NCI-H1048 (cell line): ENCODE measurements around the gene HTRA2.

Experiments used
- DNase-seq: peaks from one replicate; lab custom pipeline; 2025; lab: John Stamatoyannopoulos, UW

HTRA2 gene

GRCh38 chr2:74562126-74562775, 32.5 kb downstream of the HTRA2 start:
- no peak for DNase-seq

GRCh38 chr2:74564222-74564621, 34.5 kb downstream of the HTRA2 start:
- DNase-seq, result no peak

GRCh38 chr2:74566076-74566753, 36.5 kb downstream of the HTRA2 start:
- no peak for DNase-seq

- no peak for DNase-seq
Observed at GRCh38 chr2:74566754-74567085, 37.0 kb downstream of the HTRA2 start.

DNA sequence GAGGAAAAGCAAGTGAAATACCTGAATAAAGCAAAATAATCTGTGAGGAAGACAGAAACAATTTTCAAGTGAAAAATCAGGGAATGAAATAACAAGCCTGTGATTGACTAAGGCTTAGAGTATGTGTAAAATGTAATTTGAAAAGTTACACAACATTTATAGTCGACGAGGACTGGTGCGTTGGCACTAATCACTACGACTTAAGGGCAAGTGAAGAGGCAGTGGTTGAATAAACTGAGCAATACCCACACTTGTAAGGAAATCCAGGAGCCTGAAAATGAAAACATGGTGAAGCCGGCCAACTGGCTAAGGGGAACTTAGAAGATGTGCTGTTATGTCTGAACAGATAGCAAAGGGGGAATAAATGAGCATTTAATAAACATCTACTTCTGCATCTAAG, 38.1 kb downstream of the HTRA2 start:
- no peak for DNase-seq

- DNase-seq, result no peak
Observed at GRCh38 chr2:74569686-74570085, 40.0 kb downstream of the HTRA2 start.

DNA sequence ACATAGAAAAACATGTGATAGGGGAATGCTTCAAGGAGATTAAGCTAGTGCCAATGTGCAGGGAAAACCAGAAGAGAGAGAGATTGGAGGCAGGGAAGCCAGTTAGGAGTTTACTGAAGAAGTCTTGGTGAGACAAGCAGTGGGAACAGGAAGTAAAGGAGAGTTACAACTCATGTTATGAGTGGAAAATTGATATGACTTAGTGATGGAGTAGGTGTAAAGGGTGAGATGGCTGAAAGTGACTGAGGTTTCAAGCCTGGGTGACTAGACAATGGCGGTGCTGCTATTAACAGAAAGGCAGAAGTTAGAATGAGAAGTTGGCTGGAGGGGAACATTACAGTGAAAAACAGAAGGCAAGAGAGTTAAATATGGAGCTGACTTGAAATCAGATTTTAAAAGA, 41.3 kb downstream of the HTRA2 start:
- DNase-seq, result no peak

GRCh38 chr2:74572178-74572925, 42.6 kb downstream of the HTRA2 start:
- no peak for DNase-seq

DNA sequence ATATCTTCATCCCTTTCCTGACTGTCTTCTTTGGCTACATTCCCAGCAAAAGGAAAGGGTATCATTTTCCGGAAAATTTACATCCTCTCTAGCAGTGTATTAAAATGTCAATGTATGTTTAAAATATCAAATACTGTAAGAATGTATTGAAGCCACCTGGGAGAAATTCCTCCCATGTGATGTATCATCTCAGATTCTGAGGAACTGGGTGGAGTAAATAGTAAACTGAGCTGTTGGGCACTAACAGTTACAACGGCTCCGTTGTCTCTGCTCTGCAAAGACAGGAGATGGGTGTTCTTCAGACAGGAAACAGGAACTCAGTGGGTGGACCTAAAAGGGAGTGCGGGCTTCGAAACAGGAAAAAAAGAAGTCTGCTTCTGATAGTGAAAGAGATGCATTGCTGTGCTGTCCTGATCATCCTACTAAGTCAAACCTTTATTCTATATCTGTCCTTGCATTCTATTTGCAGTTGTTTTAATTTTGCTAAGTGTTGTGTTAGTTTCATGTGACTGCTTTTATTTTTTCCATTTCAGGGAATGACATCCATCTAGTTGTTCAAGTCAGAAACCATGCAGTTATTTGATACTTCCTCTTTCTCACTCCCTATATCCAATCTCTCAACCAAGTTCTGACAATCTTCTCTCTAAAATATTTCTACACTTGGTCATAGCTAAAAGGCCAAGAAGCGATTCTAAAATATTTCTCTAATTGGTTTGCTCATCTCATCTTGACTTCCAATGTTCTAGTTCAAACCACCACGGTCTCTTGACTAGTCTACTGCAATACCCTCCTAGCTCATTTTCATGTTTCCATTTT, 44.2 kb downstream of the HTRA2 start:
- DNase-seq, result no peak

DNA sequence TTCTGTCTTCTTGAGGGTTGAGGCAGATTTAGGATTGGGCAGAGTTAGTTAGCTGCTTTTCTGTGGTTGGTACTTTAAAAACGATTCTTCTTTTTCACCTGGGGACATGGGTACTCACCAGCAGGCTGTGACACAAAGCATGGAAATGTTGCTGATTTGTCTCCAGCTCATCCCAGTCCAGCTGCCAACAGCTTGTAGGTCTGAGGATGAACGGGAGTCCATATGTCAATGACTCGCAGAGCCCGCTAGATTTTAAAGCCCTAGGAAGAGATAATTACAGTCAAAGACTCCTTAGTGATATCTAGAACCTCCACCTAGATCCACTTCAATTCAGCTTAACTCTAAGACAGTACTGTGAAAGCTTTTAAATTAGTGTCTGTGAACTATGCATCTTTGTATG, 45.6 kb downstream of the HTRA2 start:
- DNase-seq, result no peak

DNA sequence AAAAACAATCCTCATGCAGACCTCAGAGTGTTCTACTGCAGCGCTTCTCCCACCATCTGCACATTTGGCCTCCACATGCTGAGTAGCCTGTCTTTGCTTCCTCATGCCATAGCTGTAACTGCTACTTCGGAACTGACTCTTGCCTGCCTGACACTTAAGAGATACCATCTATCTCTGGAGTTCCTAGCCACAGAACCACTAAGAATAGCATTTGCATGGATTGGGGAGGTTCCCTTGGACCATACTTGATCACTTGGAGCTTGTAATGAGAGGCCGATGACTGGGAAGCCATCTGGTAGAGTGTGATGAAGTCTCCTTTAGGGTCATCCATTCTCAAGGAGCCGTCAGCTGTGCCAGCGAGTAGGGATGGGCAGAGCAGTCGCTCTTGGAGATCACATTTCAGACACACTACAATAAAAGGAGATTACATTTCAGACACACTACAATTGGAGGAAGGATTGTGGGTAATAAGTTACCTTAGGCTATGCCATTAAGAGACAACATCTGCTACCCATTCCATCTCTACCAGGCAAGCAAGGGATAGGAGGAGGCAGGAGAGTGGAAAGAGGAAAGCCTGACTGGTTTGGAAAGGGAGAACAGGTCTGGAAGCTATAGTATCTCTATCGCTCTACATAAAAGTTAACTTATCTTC, 46.6 kb downstream of the HTRA2 start:
- DNase-seq, result no peak

GRCh38 chr2:74576863-74577229, 47.1 kb downstream of the HTRA2 start:
- no peak for DNase-seq

DNA sequence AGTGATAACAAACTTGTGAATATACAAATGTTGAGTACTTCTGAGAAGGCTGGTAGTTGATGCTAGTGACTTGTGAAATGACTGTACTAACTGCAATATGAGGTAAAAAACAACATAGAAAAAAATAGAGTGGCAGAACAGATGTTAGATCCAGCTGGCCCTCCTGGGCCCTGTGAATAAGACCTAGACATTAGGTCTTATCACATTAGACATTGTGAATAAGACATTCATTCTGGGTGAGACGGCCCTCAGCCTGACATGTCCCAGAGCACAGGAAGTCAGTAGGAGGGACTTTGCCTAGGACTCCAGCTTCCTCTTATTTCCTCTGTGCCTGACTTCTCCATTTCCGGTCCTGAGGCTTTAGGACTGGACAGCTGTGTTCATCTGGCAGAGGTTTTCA, 47.7 kb downstream of the HTRA2 start:
- DNase-seq, result no peak

GRCh38 chr2:74578408-74578807, 48.7 kb downstream of the HTRA2 start:
- DNase-seq, result no peak

DNA sequence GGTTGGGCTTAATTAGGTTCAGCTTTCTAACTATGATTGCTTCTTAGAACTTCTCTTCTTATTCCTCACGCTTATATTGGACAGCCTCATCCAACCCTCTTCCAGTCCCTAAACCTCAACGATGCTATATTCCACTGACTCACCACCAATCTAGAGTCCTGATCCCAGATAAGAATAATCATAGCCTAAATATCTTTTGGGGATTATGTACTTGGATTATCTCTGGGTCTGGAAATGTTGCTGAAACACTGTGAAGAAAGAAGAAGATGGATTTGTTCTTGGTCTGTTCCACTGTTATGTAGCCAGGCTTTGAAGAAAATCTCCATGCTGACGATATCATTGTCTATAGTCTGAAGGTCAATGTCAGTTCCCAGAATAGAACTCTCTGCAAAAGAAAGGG, 51.7 kb downstream of the HTRA2 start:
- no peak for DNase-seq

DNA sequence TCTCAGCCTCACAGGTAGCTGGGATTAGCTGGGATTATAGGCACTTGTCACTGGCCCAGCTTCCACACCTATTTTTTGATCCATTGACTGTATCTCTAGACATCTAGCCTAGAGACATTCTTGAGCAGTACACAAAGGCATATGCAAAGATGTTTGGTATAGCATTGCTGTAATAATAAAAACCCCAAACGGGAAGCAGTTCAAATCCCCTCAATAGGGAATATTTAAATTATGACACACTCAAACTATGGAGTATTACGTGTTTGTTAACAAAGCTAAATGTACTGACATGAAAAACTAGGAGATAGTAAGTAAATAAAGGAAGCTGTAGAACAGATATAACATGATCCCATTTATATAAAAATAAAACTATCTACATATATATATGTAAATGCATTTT, 52.5 kb downstream of the HTRA2 start:
- no peak for DNase-seq
